ENCODE results near the gene DPH2. TPM values are rescaled to one million over a fixed set of nuclear protein-coding genes. Genes with fewer than 3 reads are reported as not detected.

Gene DPH2
- polyA plus RNA-seq, 1 donor = 23.9 TPM

GRCh38 chr1:43938892-43939587, 30.8 kb upstream of the DPH2 start:
- DNase-seq = no peak

GRCh38 chr1:43942411-43942810, 27.4 kb upstream of the DPH2 start:
- DNase-seq = no peak

- no peak for DNase-seq
Measured at GRCh38 chr1:43944860-43945259, 24.9 kb upstream of the DPH2 start.

GRCh38 chr1:43945674-43946235, 24.1 kb upstream of the DPH2 start:
- no peak for DNase-seq

- DNase-seq = peak; percentile 95
Measured at GRCh38 chr1:43946236-43947060, 23.4 kb upstream of the DPH2 start, which contains the start of gene IPO13. Gene IPO13, plus strand, starts transcription at chr1:43946950. Its CDS starts 651 bp downstream, at chr1:43947601.

- no peak for DNase-seq
Measured at GRCh38 chr1:43947061-43947873, 22.5 kb upstream of the DPH2 start.

GRCh38 chr1:43947874-43948437, 21.9 kb upstream of the DPH2 start:
- DNase-seq = no peak

GRCh38 chr1:43949678-43950077, 20.1 kb upstream of the DPH2 start:
- no peak for DNase-seq

GRCh38 chr1:43951021-43951985, 18.5 kb upstream of the DPH2 start:
- no peak for DNase-seq

- DNase-seq = peak; percentile 64
Measured at GRCh38 chr1:43952731-43953346, 17.0 kb upstream of the DPH2 start.

- DNase-seq = no peak
Measured at GRCh38 chr1:43953361-43953760, 16.4 kb upstream of the DPH2 start.

GRCh38 chr1:43954036-43954435, 15.8 kb upstream of the DPH2 start:
- no peak for DNase-seq

GRCh38 chr1:43956234-43956633, 13.6 kb upstream of the DPH2 start:
- DNase-seq = no peak

GRCh38 chr1:43957407-43958040, 12.3 kb upstream of the DPH2 start:
- DNase-seq = no peak

GRCh38 chr1:43958351-43959255, 11.2 kb upstream of the DPH2 start:
- DNase-seq = no peak

GRCh38 chr1:43960798-43961197, 9.0 kb upstream of the DPH2 start:
- no peak for DNase-seq

- DNase-seq = no peak
Measured at GRCh38 chr1:43961692-43962091, 8.1 kb upstream of the DPH2 start.

- no peak for DNase-seq
Measured at GRCh38 chr1:43962324-43962723, 7.5 kb upstream of the DPH2 start.

- DNase-seq = no peak
Measured at GRCh38 chr1:43963006-43963405, 6.8 kb upstream of the DPH2 start.

Measured in left kidney (tissue), 2 donors.